Activated CD4-positive, alpha-beta T cell treated with anti-CD3 and anti-CD28 coated beads for 4 hours (primary cell): ENCODE measurements around the gene KHK.
A peak's percentile ranks its signal among the peaks of the same experiment; 100 is the strongest.

Experiments used
- DNase-seq, 2 donors: peaks; one replicate each; pipeline ENCODE4 v3.0.0-alpha.2; 2020

The KHK gene

GRCh38 chr2:27086724-27087593 lies at the start of gene KHK:
Gene KHK, plus strand, starts transcription at chr2:27086772. Its CDS starts 488 bp downstream, at chr2:27087260.
- DNase-seq = no peak

GRCh38 chr2:27038012-27038411 lies 48.6 kb upstream of the KHK start:
- no peak for DNase-seq

- DNase-seq = no peak
These were observed 47.8 kb upstream of the KHK start for GRCh38 chr2:27038631-27039339.

DNA sequence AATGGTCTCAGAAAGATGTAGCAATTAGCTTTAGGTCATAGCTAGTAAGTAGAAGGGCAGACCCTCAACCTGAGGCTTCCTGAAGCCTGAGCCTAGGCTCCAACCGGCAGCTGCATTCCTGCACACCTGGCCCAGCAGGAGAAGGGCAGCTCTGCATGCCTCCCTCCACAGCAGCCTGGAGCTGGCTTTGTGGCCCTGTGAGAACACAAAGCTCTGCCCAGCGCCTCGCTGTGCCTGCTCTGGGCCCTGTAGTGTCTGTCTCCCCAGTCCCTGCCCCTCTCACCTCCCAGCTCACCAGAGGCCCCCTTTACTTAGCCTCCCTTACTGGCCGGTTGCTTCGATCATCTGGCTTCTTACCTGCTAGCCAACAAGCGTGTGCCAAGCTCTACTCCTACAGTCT lies 47.1 kb upstream of the KHK start:
- DNase-seq = no peak

GRCh38 chr2:27039871-27040270 lies 46.7 kb upstream of the KHK start:
- no peak for DNase-seq

- DNase-seq = no peak
These were observed 46.3 kb upstream of the KHK start for GRCh38 chr2:27040282-27040681.

DNA sequence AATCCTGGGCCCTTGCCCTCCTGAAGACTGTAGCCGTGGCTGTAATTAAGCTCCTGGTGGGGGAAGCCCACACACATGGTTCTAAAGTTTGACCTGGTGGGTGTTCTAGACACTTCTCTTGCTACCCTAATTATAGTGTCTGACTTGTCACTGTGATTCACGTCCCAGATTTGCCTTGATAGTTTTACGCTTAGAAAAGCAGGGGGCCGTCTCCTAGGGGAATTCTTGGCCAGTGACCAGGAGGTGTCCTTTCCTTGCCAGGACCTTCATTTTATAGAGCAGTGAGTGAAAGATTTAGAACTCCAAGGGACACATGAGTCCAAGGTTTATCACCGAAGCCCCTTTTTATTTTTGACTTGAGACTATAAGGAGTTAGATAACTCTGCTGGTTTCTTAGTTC lies 44.8 kb upstream of the KHK start:
- no peak for DNase-seq

DNA sequence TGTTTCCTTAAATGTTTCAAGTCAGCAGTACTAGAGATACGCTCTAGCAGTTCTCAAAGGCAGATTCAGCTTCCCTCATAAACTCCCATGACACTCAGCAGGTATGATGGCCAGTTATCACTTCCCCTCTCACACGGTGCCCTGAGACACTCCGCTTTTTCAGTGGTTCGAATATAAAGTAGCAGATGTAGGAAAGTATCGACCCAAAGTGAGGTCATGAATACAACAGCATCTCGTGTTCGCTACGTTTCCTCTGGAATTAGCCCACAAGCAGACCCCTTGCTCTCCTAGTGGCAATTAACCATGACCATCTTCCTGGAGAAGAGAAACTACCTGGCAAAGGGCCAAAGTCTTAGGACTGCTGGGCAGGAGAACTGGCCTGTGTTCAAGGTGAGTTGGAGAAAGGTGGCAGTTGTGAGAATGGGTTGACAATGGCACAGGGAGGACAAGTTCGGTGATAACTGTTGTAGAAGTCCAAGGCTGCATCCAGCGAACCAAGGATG lies 44.4 kb upstream of the KHK start:
- DNase-seq = no peak

GRCh38 chr2:27042985-27043634 lies 43.5 kb upstream of the KHK start:
- DNase-seq = no peak

GRCh38 chr2:27049422-27050280 lies 36.9 kb upstream of the KHK start:
- peak; percentile 57 to 77 for DNase-seq

DNA sequence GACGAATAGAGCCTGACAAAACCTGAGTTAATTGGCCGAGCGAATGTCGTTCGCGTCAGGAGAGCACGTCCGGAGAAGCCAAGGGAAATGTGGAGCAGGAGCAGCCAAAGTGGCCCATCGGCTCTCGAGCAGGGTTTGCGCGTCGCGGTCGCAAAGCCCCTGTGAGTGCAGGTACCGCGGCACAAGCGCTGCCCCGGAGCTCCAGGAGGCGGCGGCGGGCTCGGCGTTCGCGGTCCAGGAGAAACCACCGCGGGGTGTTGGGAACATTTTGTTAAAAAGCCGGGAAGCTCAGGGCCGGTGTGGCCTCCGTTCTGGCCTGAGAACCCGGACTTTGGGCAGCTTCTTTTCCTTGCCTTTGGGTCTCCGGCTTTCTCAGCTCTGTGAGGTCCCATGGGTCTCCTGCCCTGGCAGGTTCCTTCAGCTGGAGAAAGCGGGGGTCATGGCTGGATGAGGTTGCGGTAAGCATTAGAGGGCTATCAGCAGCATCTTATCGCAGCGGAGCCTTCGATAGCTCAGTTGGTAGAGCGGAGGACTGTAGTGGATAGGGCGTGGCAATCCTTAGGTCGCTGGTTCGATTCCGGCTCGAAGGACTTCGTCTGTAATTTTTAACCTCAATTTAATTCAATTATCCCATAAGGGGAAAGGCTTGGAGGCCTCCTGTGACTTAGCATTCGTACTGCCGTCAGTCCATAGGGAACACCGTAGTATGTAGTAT lies 36.1 kb upstream of the KHK start:
- DNase-seq = peak; percentile 85 to 90

- peak; percentile 93 to 95 for DNase-seq
These were observed 35.3 kb upstream of the KHK start, which contains the start of gene AGBL5 for GRCh38 chr2:27050996-27051901. Gene AGBL5, plus strand, starts transcription at chr2:27051668. Its CDS starts 1,291 bp downstream, at chr2:27052959.

GRCh38 chr2:27051902-27052645 lies 34.5 kb upstream of the KHK start:
- peak in 1 of 2 donors; percentile 39 for DNase-seq

DNA sequence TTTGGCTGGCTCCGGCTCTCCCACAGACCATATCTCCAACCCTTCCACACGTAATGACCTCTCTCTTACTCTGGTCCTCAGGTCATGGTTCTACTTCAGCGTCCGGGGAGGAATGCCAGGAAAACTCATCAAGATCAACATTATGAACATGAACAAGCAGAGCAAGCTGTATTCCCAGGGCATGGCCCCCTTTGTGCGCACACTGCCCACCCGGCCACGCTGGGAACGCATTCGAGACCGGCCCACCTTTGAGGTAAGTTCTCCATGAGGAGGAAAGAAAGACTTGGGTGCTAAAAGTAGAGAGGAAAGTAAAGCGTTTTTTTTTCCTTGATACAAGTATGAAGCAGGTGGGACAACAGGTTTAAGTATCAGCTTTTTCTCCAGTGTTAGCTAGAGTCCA lies 33.3 kb upstream of the KHK start:
- DNase-seq = no peak

GRCh38 chr2:27053776-27054175 lies 32.8 kb upstream of the KHK start:
- no peak for DNase-seq

DNA sequence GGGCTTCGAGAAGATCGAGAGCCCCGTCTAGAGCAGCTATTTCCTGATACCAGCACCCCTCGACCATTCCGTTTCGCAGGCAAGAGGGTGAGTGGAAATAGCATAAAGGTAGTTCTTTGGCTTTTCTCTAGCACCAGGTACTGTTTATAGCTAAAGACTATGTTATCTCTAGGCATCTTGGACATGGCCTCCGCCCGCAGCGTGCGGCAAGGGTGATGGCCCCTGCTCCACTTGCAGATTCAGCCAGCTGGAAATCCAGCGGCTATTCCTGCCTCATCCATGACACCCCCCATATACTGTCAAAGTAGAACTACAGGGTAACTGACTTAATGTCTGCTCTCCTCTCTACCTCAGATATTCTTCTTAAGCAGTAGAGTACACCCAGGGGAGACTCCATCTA lies 31.9 kb upstream of the KHK start:
- no peak for DNase-seq

DNA sequence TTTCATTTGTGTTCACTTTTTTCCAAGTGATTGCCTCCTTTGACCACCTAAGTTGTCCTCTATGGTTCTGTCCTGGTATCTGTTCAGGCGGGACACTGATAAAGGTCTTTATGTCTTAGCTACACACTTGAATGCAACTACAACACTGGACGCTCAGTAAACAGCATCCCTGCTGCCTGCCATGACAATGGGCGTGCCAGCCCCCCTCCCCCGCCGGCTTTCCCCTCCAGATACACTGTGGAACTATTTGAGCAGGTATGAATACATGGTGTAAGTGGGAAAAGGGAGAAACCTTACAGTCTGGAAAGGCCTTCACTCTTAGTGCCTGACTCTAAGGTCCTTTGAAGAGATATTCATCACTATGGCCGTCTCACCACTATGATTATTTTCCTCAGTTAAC lies 29.4 kb upstream of the KHK start:
- no peak for DNase-seq

DNA sequence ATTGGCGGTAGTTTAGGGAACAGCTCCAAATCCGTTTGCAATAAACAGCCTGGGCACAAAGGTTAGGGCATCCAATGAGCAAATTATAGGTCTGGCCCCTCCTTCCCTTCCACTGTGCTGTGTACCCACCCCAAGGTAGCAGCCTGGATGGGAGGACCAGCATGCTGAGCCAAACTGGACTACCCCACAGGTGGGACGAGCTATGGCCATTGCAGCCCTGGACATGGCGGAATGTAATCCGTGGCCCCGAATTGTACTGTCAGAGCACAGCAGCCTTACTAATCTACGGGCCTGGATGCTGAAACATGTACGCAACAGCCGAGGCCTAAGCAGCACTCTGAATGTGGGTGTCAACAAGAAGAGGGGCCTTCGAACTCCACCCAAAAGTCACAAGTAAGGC lies 28.4 kb upstream of the KHK start:
- DNase-seq = no peak

GRCh38 chr2:27059141-27059820 lies 27.3 kb upstream of the KHK start:
- DNase-seq = no peak
